AG04450 (cell line): ENCODE measurements around the gene CRACDL. TPM values are rescaled to one million over a fixed set of nuclear protein-coding genes. Genes with fewer than 3 reads are reported as not detected.

ENCODE experiments used
- CTCF ChIA-PET: fragments of 300-600, 350-600 bp; formaldehyde crosslinking; extraction: SDS; loops from one replicate; lab custom pipeline; 2022; ENCODE audit warnings: antibody characterized with exemption, inconsistent platforms; lab: Charles Lee
- POLR2A ChIA-PET: fragments of 350-600 bp; formaldehyde crosslinking; extraction: SDS; loops from one replicate; lab custom pipeline; 2021; ENCODE audit warnings: antibody characterized with exemption, inconsistent platforms; lab: Yijun Ruan, JAX
- DNase-seq: peaks from one replicate; pipeline ENCODE4 v3.0.0-alpha.2; 2011; ENCODE audit warnings: low read depth, low spot score
- H3K27ac ChIP-seq: one replicate; pipeline ENCODE4 v1.5.1; 2012; ENCODE audit warnings: low read depth, low read length, control low read depth
- H3K27me3 ChIP-seq: one replicate; pipeline ENCODE4 v1.6.0; 2012; ENCODE audit warnings: low read length; ENCODE audit not compliant: control insufficient read depth, insufficient read depth
- H3K4me3 ChIP-seq: 2 replicates; pipeline ENCODE4 v1.5.1; 2011; ENCODE audit warnings: mild to moderate bottlenecking, low read depth, low read length, control low read depth
- H3K9me3 ChIP-seq: 2 replicates; pipeline ENCODE4 v1.5.1; 2012; ENCODE audit warnings: low read length; ENCODE audit not compliant: control insufficient read depth, insufficient read depth
- CTCF ChIP-seq: IDR thresholded peaks from 2 replicates; pipeline ENCODE4 v1.5.1; 2011; ENCODE audit warnings: low read depth, low read length, control low read depth, inconsistent platforms
- polyA plus RNA-seq: library from polyadenylated mRNA; depleted of rRNA; stranded (reverse); fragments of >200 nt; gene quantifications from 2 replicates; pipeline ENCODE4 v1.2.3, GENCODE V29; 2011

Gene CRACDL
- polyA plus RNA-seq, 1 experiment = not detected

GRCh38 chr2:98815795-98816194, 120.2 kb downstream of the CRACDL start:
- Histone ChIP-seq H3K27ac (no peak overlapping the region), H3K27me3 (peaks cover 7% of the 10 kb centered on the region), H3K9me3 (no peaks in the 10 kb centered on the region), H3K4me3 (no peak overlapping the region)
- ChIA-PET POLR2A (no interaction called here), CTCF (no interaction called here)
- no peak for DNase-seq
- no peak for TF ChIP-seq CTCF

- ChIA-PET POLR2A (no interaction called here), CTCF (interaction anchor here (0.6 kb wide), 1 partner anchor 25 kb away, joined by 4 read pairs; no protein-coding TSS in a partner anchor)
- no peak for DNase-seq
- Histone ChIP-seq H3K4me3 (no peak overlapping the region), H3K9me3 (no peaks in the 10 kb centered on the region), H3K27me3 (peaks cover 5% of the 10 kb centered on the region), H3K27ac (no peak overlapping the region)
- TF ChIP-seq CTCF = no peak
Measured at GRCh38 chr2:98811766-98812165, 124.3 kb downstream of the CRACDL start.

GRCh38 chr2:98810588-98810928, 125.5 kb downstream of the CRACDL start:
- TF ChIP-seq CTCF = no peak
- DNase-seq = no peak
- peaks cover 8% of the 10 kb centered on the region for H3K27me3 ChIP-seq
- no peak overlapping the region for H3K27ac ChIP-seq
- POLR2A ChIA-PET = no interaction called here
- no peaks in the 10 kb centered on the region for H3K9me3 ChIP-seq
- H3K4me3 ChIP-seq = no peak overlapping the region
- CTCF ChIA-PET = interaction anchor here (0.6 to 0.7 kb wide), 2 partner anchors 45 to 151 kb away, joined by 4 to 5 read pairs; no protein-coding TSS in a partner anchor

- peaks cover 10% of the 10 kb centered on the region for H3K27me3 ChIP-seq
- no peak for DNase-seq
- CTCF ChIA-PET = no interaction called here
- H3K27ac ChIP-seq = no peak overlapping the region
- H3K9me3 ChIP-seq = no peaks in the 10 kb centered on the region
- POLR2A ChIA-PET = no interaction called here
- no peak overlapping the region for H3K4me3 ChIP-seq
- TF ChIP-seq CTCF = no peak
Measured at GRCh38 chr2:98809878-98810587, 126.0 kb downstream of the CRACDL start.

GRCh38 chr2:98809116-98809515, 126.9 kb downstream of the CRACDL start:
- Histone ChIP-seq H3K27ac (no peak overlapping the region), H3K27me3 (peaks cover 10% of the 10 kb centered on the region), H3K9me3 (no peaks in the 10 kb centered on the region), H3K4me3 (no peak overlapping the region)
- ChIA-PET CTCF (no interaction called here), POLR2A (no interaction called here)
- no peak for TF ChIP-seq CTCF
- DNase-seq = no peak
